Measurements from ENCODE around the gene CPTP. TPM values are rescaled to one million over a fixed set of nuclear protein-coding genes. Genes with fewer than 3 reads are reported as not detected.

Gene CPTP
- total and polyA plus RNA-seq, 2 of the 13 experiments (the other 11 are each of a cell fraction or from before 2014, with no cell fraction given): 5.5 to 9.3 TPM

- TF ChIP-seq ZNF609 (CRISPR knock-in tag; IDR thresholded peaks at IDR 0.05; ENCODE audit: borderline replicate concordance) (no peak), ZIK1 (CRISPR knock-in tag; IDR thresholded peaks at IDR 0.05; ENCODE audit: borderline replicate concordance, low read depth) (no peak), ZNF343 (CRISPR knock-in tag; IDR thresholded peaks at IDR 0.05) (no peak), PAXIP1 (CRISPR knock-in tag; conservative IDR thresholded peaks at IDR 0.05) (no peak), AGO2 (optimal IDR thresholded peaks at IDR 0.05; ENCODE audit: low read depth, low read length) (peak; percentile 87), PRDM10 (CRISPR knock-in tag; IDR thresholded peaks at IDR 0.05; ENCODE audit: low read depth) (no peak), NR2F1 (CRISPR knock-in tag; IDR thresholded peaks at IDR 0.05) (no peak), MAZ (IDR thresholded peaks at IDR 0.05; ENCODE audit: borderline replicate concordance, low read depth, low read length) (no peak), MAZ (CRISPR knock-in tag; IDR thresholded peaks at IDR 0.05; ENCODE audit: low read depth) (no peak), TARDBP (CRISPR knock-in tag; IDR thresholded peaks at IDR 0.05) (0 out of 2 replicates have a peak, but pooled peaks have one; percentile 69), CENPT (CRISPR knock-in tag; IDR thresholded peaks at IDR 0.05; ENCODE audit: low read depth) (0 out of 2 replicates have a peak, but pooled peaks have one; percentile 26), SIN3B (IDR thresholded peaks at IDR 0.05; ENCODE audit: low read length) (no peak), ZNF34 (CRISPR knock-in tag; IDR thresholded peaks at IDR 0.05; ENCODE audit: borderline replicate concordance) (no peak), ERF (CRISPR knock-in tag; IDR thresholded peaks at IDR 0.05) (no peak), ZNF234 (CRISPR knock-in tag; conservative IDR thresholded peaks at IDR 0.05) (no peak), MIER2 (CRISPR knock-in tag; IDR thresholded peaks at IDR 0.05) (no peak), ZSCAN30 (CRISPR knock-in tag; IDR thresholded peaks at IDR 0.05) (no peak)
These were observed 16.4 kb downstream of the CPTP start (continued) for GRCh38 chr1:1340791-1341548.
